PC-3 (cell line): Measurements from ENCODE around the gene SLC25A29. TPM values are rescaled to one million over a fixed set of nuclear protein-coding genes. Genes with fewer than 3 reads are reported as not detected.

Experiments
- ATAC-seq: fragments of 200-7000 bp; cut with Tn5 transposase; 2 replicates; pipeline ENCODE4 v1.9.1; 2020; ENCODE audit warnings: mild to moderate bottlenecking, moderate library complexity
- BruUV-seq: library from RNA; stranded (reverse); fragments of 400-500 nt; replicated peaks from 2 replicates; lab custom pipeline; 2021; lab: Mats Ljungman, UMichigan
- CTCF ChIA-PET: fragments of 300-600 bp; sonication (Branson Sonifier 250); formaldehyde crosslinking; loops from one replicate; lab custom pipeline; 2022; ENCODE audit warnings: antibody characterized with exemption; lab: Charles Lee
- POLR2A ChIA-PET: fragments of 300-600 bp; sonication (Branson Sonifier 250); formaldehyde crosslinking; loops from one replicate; lab custom pipeline; 2022; ENCODE audit warnings: antibody characterized with exemption; ENCODE audit not compliant: unreplicated experiment; lab: Charles Lee
- DNase-seq: peaks from one replicate; pipeline ENCODE4 v3.0.0-alpha.2; 2015
- H2AFZ ChIP-seq: fragments of 300-600 bp; sonication (generic); 2 replicates; pipeline ENCODE4 v1.6.0; 2016; ENCODE audit warnings: antibody characterized with exemption, low read length
- H3F3A ChIP-seq: fragments of 300-600 bp; sonication (generic); one replicate; pipeline ENCODE4 v1.6.0; 2017; ENCODE audit warnings: antibody characterized with exemption, low read length, control low read depth, mild to moderate bottlenecking; ENCODE audit not compliant: unreplicated experiment
- H3K27ac ChIP-seq: fragments of 300-600 bp; sonication (generic); 2 replicates; pipeline ENCODE4 v1.5.1; 2016; ENCODE audit warnings: mild to moderate bottlenecking, low read length
- H3K27me3 ChIP-seq: fragments of 300-600 bp; sonication (generic); 2 replicates; pipeline ENCODE4 v1.6.1; 2016; ENCODE audit warnings: low read length, mixed read lengths
- H3K36me3 ChIP-seq: fragments of 300-600 bp; sonication (generic); 2 replicates; pipeline ENCODE4 v1.6.1; 2016; ENCODE audit warnings: low read depth, mixed run types, low read length, mixed read lengths
- H3K4me1 ChIP-seq: fragments of 300-600 bp; sonication (generic); 2 replicates; pipeline ENCODE4 v1.5.1; 2016; ENCODE audit warnings: low read length; ENCODE audit not compliant: insufficient read depth
- H3K4me2 ChIP-seq: fragments of 300-600 bp; sonication (generic); 2 replicates; pipeline ENCODE4 v1.6.0; 2016; ENCODE audit warnings: low read length
- H3K4me3 ChIP-seq: fragments of 300-600 bp; sonication (generic); 2 replicates; pipeline ENCODE4 v1.5.1; 2016; ENCODE audit warnings: mild to moderate bottlenecking, low read length, mixed read lengths
- H3K79me2 ChIP-seq: fragments of 300-600 bp; sonication (generic); 2 replicates; pipeline ENCODE4 v1.6.1; 2017; ENCODE audit warnings: low read length, mixed read lengths
- H3K9ac ChIP-seq: fragments of 300-600 bp; sonication (generic); 2 replicates; pipeline ENCODE4 v1.6.0; 2016; ENCODE audit warnings: mild to moderate bottlenecking, low read length
- H3K9me2 ChIP-seq: fragments of 300-600 bp; sonication (generic); replicated peaks from 2 replicates; pipeline ENCODE4 v1.6.1; 2016; ENCODE audit warnings: mixed run types, low read length, mixed read lengths
- H3K9me3 ChIP-seq: fragments of 300-600 bp; sonication (generic); 2 replicates; pipeline ENCODE4 v1.6.1; 2016; ENCODE audit warnings: low read length, mixed read lengths
- H4K20me1 ChIP-seq: fragments of 300-600 bp; sonication (generic); 2 replicates; pipeline ENCODE4 v1.6.1; 2016; ENCODE audit warnings: low read length, mixed read lengths
- CTCF ChIP-seq: fragments of 300-600 bp; sonication (generic); conservative IDR thresholded peaks from 2 replicates; pipeline ENCODE4 v1.5.1; 2017; ENCODE audit warnings: antibody characterized with exemption, low read depth, mild to moderate bottlenecking, low read length
- EZH2 ChIP-seq: fragments of 300-600 bp; sonication (generic); IDR thresholded peaks from one replicate; pipeline ENCODE4 v1.6.1; 2017; ENCODE audit warnings: antibody characterized with exemption, mild to moderate bottlenecking, low read length; ENCODE audit not compliant: unreplicated experiment
- EZH2phosphoT487 ChIP-seq: fragments of 300-600 bp; sonication (generic); IDR thresholded peaks from 2 replicates; pipeline ENCODE4 v1.6.1; 2018; ENCODE audit warnings: mild to moderate bottlenecking, antibody characterized with exemption, low read length, borderline replicate concordance
- intact Hi-C: fragments of 100-400 bp; cut with micrococcal nuclease; formaldehyde crosslinking; loops from 2 replicates; pipeline ENCODE4 v1.9.0; 2023
- total RNA-seq: library from RNA; depleted of rRNA; stranded (reverse); fragments of >200 nt; gene quantifications from 2 replicates; pipeline ENCODE4 v1.2.3, GENCODE V29; 2014

Gene SLC25A29
- total RNA-seq, 1 experiment from 2014 or later = 53.9 TPM

- intact Hi-C loops = no loop called here
- H2AFZ ChIP-seq = no peak overlapping the region
- H3K4me3 ChIP-seq = no peak overlapping the region
- TF ChIP-seq EZH2 (no peak), CTCF (no peak), EZH2phosphoT487 (no peak)
- no peaks in the 10 kb centered on the region for H3K27me3 ChIP-seq
- ATAC-seq (no peak), DNase-seq (no peak)
- H3K4me2 ChIP-seq = no peak overlapping the region
- H3K4me1 ChIP-seq = no peaks in the 10 kb centered on the region
- no peaks in the 10 kb centered on the region for H3F3A ChIP-seq
- ChIA-PET CTCF (no interaction called here), POLR2A (no interaction called here)
- H3K9ac ChIP-seq = no peak overlapping the region
- no peaks in the 10 kb centered on the region for H3K9me3 ChIP-seq
- H3K27ac ChIP-seq = no peak overlapping the region
- H4K20me1 ChIP-seq = no peaks in the 10 kb centered on the region
- BruUV-seq = no TSS peak
- H3K9me2 ChIP-seq = no peaks in the 10 kb centered on the region
- H3K36me3 ChIP-seq = no peaks in the 10 kb centered on the region
- no peaks in the 10 kb centered on the region for H3K79me2 ChIP-seq
These were observed 19.0 kb upstream of the SLC25A29 start for GRCh38 chr14:100325231-100325632.

- DNase-seq = no peak
- POLR2A ChIA-PET = no interaction called here
- no TSS peak for BruUV-seq
These were observed 17.7 kb upstream of the SLC25A29 start for GRCh38 chr14:100323942-100324307.

More at GRCh38 chr14:100323942-100324307, 17.7 kb upstream of the SLC25A29 start:
- H3K36me3 ChIP-seq = no peaks in the 10 kb centered on the region
- TF ChIP-seq EZH2 (no peak), EZH2phosphoT487 (no peak), CTCF (no peak)
- no peak for ATAC-seq
- no peaks in the 10 kb centered on the region for H3K4me1 ChIP-seq
- intact Hi-C loops = no loop called here
- no peak overlapping the region for H2AFZ ChIP-seq
- H3K79me2 ChIP-seq = no peaks in the 10 kb centered on the region
- H3K4me3 ChIP-seq = no peak overlapping the region
- H3K4me2 ChIP-seq = no peak overlapping the region
- H4K20me1 ChIP-seq = no peaks in the 10 kb centered on the region
- no peak overlapping the region for H3K9ac ChIP-seq
- H3K27ac ChIP-seq = no peak overlapping the region
- H3K9me3 ChIP-seq = no peaks in the 10 kb centered on the region
- no peaks in the 10 kb centered on the region for H3F3A ChIP-seq
- H3K9me2 ChIP-seq = no peaks in the 10 kb centered on the region
- H3K27me3 ChIP-seq = no peaks in the 10 kb centered on the region
- CTCF ChIA-PET = no interaction called here
